GM23248 (cell line): ENCODE data around the gene BPHL. TPM values are rescaled to one million over a fixed set of nuclear protein-coding genes. Genes with fewer than 3 reads are reported as not detected.
A peak's percentile ranks its signal among the peaks of the same experiment; 100 is the strongest.

Source experiments
- DNase-seq: peaks from one replicate; pipeline ENCODE4 v3.0.0-alpha.2; 2015
- H2AFZ ChIP-seq: fragments of 200-600 bp; sonication (generic); 2 replicates; pipeline ENCODE4 v1.6.1; 2016; ENCODE audit warnings: antibody characterized with exemption
- H3F3A ChIP-seq: fragments of 200-600 bp; sonication (generic); 2 replicates; pipeline ENCODE4 v1.6.1; 2016; ENCODE audit warnings: mild to moderate bottlenecking, antibody characterized with exemption, mixed run types; ENCODE audit not compliant: insufficient read depth
- H3K27ac ChIP-seq: fragments of 200-600 bp; sonication (generic); 2 replicates; pipeline ENCODE4 v1.5.1; 2016; ENCODE audit warnings: mild to moderate bottlenecking
- H3K27me3 ChIP-seq: fragments of 200-600 bp; sonication (generic); replicated peaks from 2 replicates; pipeline ENCODE4 v1.6.1; 2016; ENCODE audit warnings: mild to moderate bottlenecking; ENCODE audit not compliant: insufficient read depth
- H3K36me3 ChIP-seq: fragments of 200-600 bp; sonication (generic); 2 replicates; pipeline ENCODE4 v1.6.1; 2016; ENCODE audit warnings: low read depth, mild to moderate bottlenecking
- H3K4me1 ChIP-seq: fragments of 200-600 bp; sonication (generic); 2 replicates; pipeline ENCODE4 v1.6.1; 2016; ENCODE audit warnings: mild to moderate bottlenecking; ENCODE audit not compliant: insufficient read depth
- H3K4me2 ChIP-seq: fragments of 200-600 bp; sonication (generic); one replicate; pipeline ENCODE4 v1.6.1; 2016; ENCODE audit warnings: mild to moderate bottlenecking; ENCODE audit not compliant: unreplicated experiment
- H3K4me3 ChIP-seq: fragments of 200-600 bp; sonication (generic); 2 replicates; pipeline ENCODE4 v1.5.1; 2016; ENCODE audit warnings: mild to moderate bottlenecking
- H3K79me2 ChIP-seq: fragments of 200-600 bp; sonication (generic); 2 replicates; pipeline ENCODE4 v1.6.1; 2016; ENCODE audit warnings: mild to moderate bottlenecking; ENCODE audit not compliant: insufficient read depth
- H3K9ac ChIP-seq: fragments of 200-600 bp; sonication (generic); 2 replicates; pipeline ENCODE4 v1.6.1; 2016; ENCODE audit warnings: mild to moderate bottlenecking
- H3K9me2 ChIP-seq: fragments of 200-600 bp; sonication (generic); 2 replicates; pipeline ENCODE4 v1.6.1; 2016; ENCODE audit warnings: mixed run types, mild to moderate bottlenecking, moderate library complexity; ENCODE audit not compliant: insufficient read depth
- H3K9me3 ChIP-seq: fragments of 200-600 bp; sonication (generic); one replicate; pipeline ENCODE4 v1.6.1; 2017; ENCODE audit warnings: low read depth
- H4K20me1 ChIP-seq: fragments of 200-600 bp; sonication (generic); 2 replicates; pipeline ENCODE4 v1.6.0; 2016; ENCODE audit not compliant: insufficient read depth
- EZH2 ChIP-seq: fragments of 200-600 bp; sonication (generic); IDR thresholded peaks from 2 replicates; pipeline ENCODE4 v1.6.1; 2018; ENCODE audit warnings: antibody characterized with exemption, mild to moderate bottlenecking; ENCODE audit not compliant: insufficient read depth, poor library complexity, severe bottlenecking
- EZH2phosphoT487 ChIP-seq: fragments of 200-600 bp; sonication (generic); IDR thresholded peaks from 2 replicates; pipeline ENCODE4 v1.6.1; 2018; ENCODE audit warnings: antibody characterized with exemption, moderate library complexity, mild to moderate bottlenecking, low read depth; ENCODE audit not compliant: insufficient read depth
- WGBS, 2 experiments: methylation state at CpG; one replicate each; pipeline ENCODE4 v1.1.6; 2015 to 2017; ENCODE audit warnings: low lambda C conversion rate in 2 of 2, low coverage in 1 of 2; ENCODE audit errors: missing lambda C conversion rate in 2 of 2; 5-methylcytosine and 5-hydroxymethylcytosine counted together
- in situ Hi-C: fragments of 300-500 bp; cut with MboI; formaldehyde crosslinking; loops from 2 replicates; pipeline ENCODE4 v1.15.0; 2020
- polyA plus RNA-seq: library from polyadenylated mRNA; unstranded; fragments of >200 nt; fragmentation: Nextera tagmentation; extraction: Ambion mirVana; gene quantifications from 2 replicates; pipeline ENCODE4 v1.2.1, GENCODE V29; 2016
- total RNA-seq: library from RNA; depleted of rRNA; stranded (reverse); fragments of >200 nt; shearing (Covaris generic); gene quantifications from 2 replicates; pipeline ENCODE4 v1.2.3, GENCODE V29; 2014

The BPHL gene
- total and polyA plus RNA-seq, 2 experiments from 2014 or later, result 8.5 to 20.2 TPM

GRCh38 chr6:3088968-3089367, 29.5 kb upstream of the BPHL start:
- no peaks in the 10 kb centered on the region for H3K9me2 ChIP-seq
- H3K4me2 ChIP-seq, result peak overlapping the region; percentile 51
- peak; percentile 44 for DNase-seq
- no peaks in the 10 kb centered on the region for H3K27me3 ChIP-seq
- H2AFZ ChIP-seq, result peak overlapping the region; percentile 17
- H3K4me3 ChIP-seq, result no peak overlapping the region; the same call in 1 of the 2 replicates
- no peaks in the 10 kb centered on the region for H3K9me3 ChIP-seq
- H3F3A ChIP-seq, result peaks cover 43% of the 10 kb centered on the region
- H3K27ac ChIP-seq, result peak overlapping the region; percentile 74
- peaks cover 19% of the 10 kb centered on the region for H3K36me3 ChIP-seq
- H4K20me1 ChIP-seq, result no peaks in the 10 kb centered on the region
- H3K4me1 ChIP-seq, result peaks cover 23% of the 10 kb centered on the region
- H3K9ac ChIP-seq, result peak overlapping the region; percentile 40; the same call in 1 of the 2 replicates
- whole genome bisulfite sequencing, 2 experiments, result 10 to 18% methylated on average over 4 of the region's 4 CpGs
- peaks cover 14% of the 10 kb centered on the region for H3K79me2 ChIP-seq
- TF ChIP-seq EZH2, result no peak
- no peak for TF ChIP-seq EZH2phosphoT487
- in situ Hi-C loops, result no loop called here

GRCh38 chr6:3090013-3090412, 28.5 kb upstream of the BPHL start:
- Histone ChIP-seq H3K4me2 (no peak overlapping the region), H2AFZ (no peak overlapping the region), H3K36me3 (peaks cover 18% of the 10 kb centered on the region), H3K4me1 (peaks cover 23% of the 10 kb centered on the region), H3K27me3 (no peaks in the 10 kb centered on the region), H3K9me3 (no peaks in the 10 kb centered on the region), H3F3A (peaks cover 49% of the 10 kb centered on the region), H3K27ac (peak overlapping the region; percentile 74; the same call in 1 of the 2 replicates), H3K79me2 (peaks cover 8% of the 10 kb centered on the region), H3K9me2 (no peaks in the 10 kb centered on the region), H4K20me1 (no peaks in the 10 kb centered on the region), H3K4me3 (no peak overlapping the region), H3K9ac (no peak overlapping the region)
- 79 to 83% methylated on average over 4 of the region's 4 CpGs for WGBS, 2 experiments
- TF ChIP-seq EZH2, result no peak
- no peak for TF ChIP-seq EZH2phosphoT487
- peak; percentile 19 for DNase-seq
- in situ Hi-C loops, result no loop called here

GRCh38 chr6:3094815-3095214, 23.7 kb upstream of the BPHL start:
- TF ChIP-seq EZH2 (no peak), EZH2phosphoT487 (no peak)
- peaks cover 40% of the 10 kb centered on the region for H3K36me3 ChIP-seq
- in situ Hi-C loops, result no loop called here

GRCh38 chr6:3102875-3103274, 15.6 kb upstream of the BPHL start:
- H3K36me3 ChIP-seq, result peaks cover 60% of the 10 kb centered on the region
- in situ Hi-C loops, result no loop called here
- H3K9ac ChIP-seq, result no peak overlapping the region
- H3K9me2 ChIP-seq, result no peaks in the 10 kb centered on the region
- H2AFZ ChIP-seq, result no peak overlapping the region
- H3K9me3 ChIP-seq, result no peaks in the 10 kb centered on the region
- H3K4me3 ChIP-seq, result no peak overlapping the region
- no peaks in the 10 kb centered on the region for H4K20me1 ChIP-seq
- H3K27me3 ChIP-seq, result no peaks in the 10 kb centered on the region
- no peak overlapping the region for H3K4me2 ChIP-seq
- DNase-seq, result peak; percentile 29
- H3K27ac ChIP-seq, result no peak overlapping the region
- WGBS, 2 experiments, result 91 to 99% methylated on average over 3 of the region's 3 CpGs
- TF ChIP-seq EZH2phosphoT487 (no peak), EZH2 (no peak)
- H3K79me2 ChIP-seq, result peaks cover 25% of the 10 kb centered on the region; the same call in 1 of the 2 replicates
- no peaks in the 10 kb centered on the region for H3F3A ChIP-seq
- no peaks in the 10 kb centered on the region for H3K4me1 ChIP-seq

More at GRCh38 chr6:3094815-3095214, 23.7 kb upstream of the BPHL start:
- peaks cover 5% of the 10 kb centered on the region for H3K4me1 ChIP-seq
- DNase-seq, result no peak
- H3K27me3 ChIP-seq, result no peaks in the 10 kb centered on the region
- no peaks in the 10 kb centered on the region for H3K9me3 ChIP-seq
- no peaks in the 10 kb centered on the region for H3K9me2 ChIP-seq
- H3K9ac ChIP-seq, result no peak overlapping the region
- peaks cover 17% of the 10 kb centered on the region for H3F3A ChIP-seq
- H3K4me2 ChIP-seq, result no peak overlapping the region
- H3K4me3 ChIP-seq, result no peak overlapping the region
- H3K27ac ChIP-seq, result no peak overlapping the region
- no peaks in the 10 kb centered on the region for H4K20me1 ChIP-seq
- 98 to 100% methylated on average over 2 of the region's 2 CpGs for WGBS, 2 experiments
- H3K79me2 ChIP-seq, result peaks cover 27% of the 10 kb centered on the region
- H2AFZ ChIP-seq, result no peak overlapping the region
